Islet of Langerhans (tissue), 1 donor: ENCODE results near the gene SLC26A1.

Source experiments
- FAIRE-seq: peaks from one replicate; lab custom pipeline; 2011; peaks lifted over from hg19 to GRCh38; lab: Jason Lieb, UNC

Gene SLC26A1

GRCh38 chr4:993111-994029 lies at the start of gene SLC26A1:
Gene SLC26A1 (minus strand): TSS chr4:993404. CDS start chr4:991703, 1,701 bp downstream.
- no peak for FAIRE-seq

- FAIRE-seq, result no peak
These were observed 49.3 kb upstream of the SLC26A1 start for GRCh38 chr4:1042352-1043055.

DNA sequence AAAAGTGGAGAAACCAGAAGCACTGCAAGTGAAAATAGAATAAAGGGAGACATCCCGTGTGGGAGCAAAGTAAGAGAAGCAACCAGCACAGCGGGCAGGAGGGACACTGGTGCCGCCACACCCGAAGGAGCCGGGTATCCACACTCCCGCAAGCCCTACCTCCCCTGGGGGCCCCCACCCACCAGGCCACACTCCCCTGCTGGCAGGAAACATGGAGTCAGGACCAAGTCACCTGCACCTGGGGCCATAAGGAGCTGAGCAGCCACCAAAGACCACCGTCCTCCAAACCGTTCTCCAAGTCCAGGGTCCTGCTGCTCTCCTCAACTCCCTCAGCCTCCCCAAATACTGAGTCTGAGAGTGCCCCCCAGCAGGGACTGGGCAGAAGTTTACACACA lies 48.7 kb upstream of the SLC26A1 start:
- FAIRE-seq, result no peak

GRCh38 chr4:1041147-1041935 lies 48.1 kb upstream of the SLC26A1 start:
- no peak for FAIRE-seq

DNA sequence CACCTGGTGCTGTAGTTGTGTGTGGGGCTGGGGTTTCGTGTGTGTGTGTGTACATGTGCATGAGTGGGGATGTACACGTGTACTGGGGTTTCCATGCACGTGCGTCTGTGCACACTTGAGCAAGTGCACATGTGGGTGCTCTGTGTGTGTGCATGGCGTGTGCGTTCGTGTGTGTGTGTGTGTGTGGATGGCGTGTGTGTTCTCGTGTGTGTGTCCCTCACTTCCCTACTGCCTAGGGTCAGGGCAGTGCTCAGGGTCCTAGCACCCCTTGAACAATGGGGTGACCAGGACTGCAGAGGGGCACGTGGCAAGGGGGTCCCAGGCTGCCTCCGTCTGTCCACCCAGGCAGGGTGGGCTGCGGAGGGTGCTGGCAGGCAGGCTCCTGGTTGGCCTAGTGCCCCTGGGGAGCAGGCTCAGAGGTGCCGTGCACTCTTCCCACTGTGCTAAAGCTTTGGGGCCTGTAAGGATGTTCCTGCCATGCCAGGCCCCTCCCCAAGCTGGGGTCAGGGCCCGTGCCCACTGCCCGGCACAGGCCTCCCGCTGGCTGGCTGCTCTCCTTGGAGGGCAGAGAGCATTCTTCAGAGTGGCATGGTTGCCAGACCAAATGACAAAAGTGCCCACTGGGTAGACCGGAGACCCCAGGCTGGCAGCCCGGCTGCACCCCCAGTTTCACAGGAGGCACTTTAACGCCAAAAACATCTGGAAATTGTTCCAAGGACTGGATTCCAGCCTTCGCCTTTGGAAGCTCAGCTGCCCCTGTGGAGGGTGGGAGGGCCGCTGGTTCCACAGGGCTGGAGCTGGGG lies 47.3 kb upstream of the SLC26A1 start:
- no peak for FAIRE-seq

GRCh38 chr4:1039493-1040343 lies 46.5 kb upstream of the SLC26A1 start:
- FAIRE-seq, result no peak

DNA sequence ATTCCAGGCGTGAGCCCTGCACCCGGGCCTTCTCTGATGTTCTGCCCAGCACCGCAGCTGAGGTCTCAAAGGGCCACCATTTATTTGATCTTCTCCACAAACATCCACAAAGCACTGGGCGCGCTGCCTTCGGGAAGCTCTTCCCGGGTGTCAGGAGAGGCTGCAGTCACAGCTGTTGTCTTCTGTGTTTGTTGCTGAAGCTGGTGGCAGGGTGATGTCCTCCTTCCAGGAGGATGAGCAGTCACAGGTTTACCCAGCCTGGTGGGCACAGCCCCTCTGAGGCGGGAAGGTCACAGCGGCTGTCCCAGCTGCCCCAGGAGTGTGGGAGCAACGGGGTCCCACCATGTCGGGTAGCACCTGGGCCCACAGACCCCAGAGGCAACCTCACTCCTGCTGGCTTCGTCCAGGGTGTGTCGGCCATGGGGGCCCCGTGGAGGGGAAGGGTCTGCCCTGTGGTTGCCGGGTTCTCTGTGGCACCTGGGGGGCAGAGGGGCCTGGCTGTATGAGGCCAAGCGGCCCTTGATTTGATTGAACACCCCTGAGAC lies 45.8 kb upstream of the SLC26A1 start:
- FAIRE-seq, result no peak

DNA sequence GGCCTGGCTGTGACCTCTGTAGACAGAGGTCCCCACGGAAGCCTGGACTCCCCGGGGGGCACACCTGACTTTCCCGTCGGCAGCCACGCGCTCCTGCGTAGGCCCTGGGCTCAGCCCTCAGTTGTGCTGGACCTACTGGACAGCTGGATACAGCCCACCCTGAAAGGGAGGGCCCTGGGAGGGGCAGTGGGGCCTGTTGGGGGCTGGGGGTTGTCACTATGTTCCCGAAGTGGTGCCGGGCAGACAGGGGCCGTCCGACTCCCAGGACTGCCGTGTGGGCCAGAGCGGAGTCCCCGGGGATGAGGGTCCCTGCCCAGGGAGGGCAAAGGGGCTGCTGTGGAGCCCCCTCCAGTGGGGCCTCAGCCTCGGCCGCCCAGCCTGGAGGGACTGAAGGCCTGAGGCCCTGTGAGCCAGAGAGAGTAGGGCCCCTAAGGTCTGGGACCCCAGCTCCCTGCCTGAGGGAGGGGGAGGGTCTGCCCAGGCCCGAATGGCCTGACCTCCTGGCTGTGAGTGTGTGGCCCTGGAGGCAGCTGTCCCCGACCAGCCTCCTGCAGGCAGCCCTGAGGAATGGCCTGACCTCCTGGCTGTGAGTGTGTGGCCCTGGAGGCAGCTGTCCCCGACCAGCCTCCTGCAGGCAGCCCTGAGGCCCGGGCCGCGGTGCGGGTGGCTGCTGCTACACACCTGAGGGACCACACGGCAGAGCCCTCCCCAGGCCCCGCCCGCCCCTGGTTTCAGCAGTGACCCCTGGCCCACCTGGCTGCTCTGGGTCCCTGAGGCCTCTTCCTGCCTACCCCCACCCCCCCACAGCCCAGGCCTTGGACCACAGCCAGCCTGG lies 44.0 kb upstream of the SLC26A1 start:
- no peak for FAIRE-seq

DNA sequence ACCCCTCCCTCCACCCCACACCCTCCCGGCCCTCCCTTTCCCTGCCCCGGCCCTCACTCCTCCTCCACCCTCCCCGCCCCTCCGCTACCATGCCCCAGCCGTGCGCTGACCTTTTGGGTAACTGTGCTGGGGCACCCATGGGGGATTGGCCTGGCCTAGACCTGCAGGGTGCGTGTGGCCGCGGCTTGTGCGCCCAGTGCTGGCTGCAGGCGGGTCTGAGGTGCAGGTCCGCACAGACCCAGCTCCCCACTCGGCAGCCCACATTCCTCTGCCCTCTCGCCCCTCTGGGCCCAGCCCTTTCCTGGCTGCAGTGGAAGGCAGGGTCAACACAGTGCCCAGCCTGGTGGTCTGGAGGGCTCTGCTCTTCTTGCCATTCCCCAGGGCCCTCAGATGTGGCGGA lies 42.9 kb upstream of the SLC26A1 start:
- FAIRE-seq, result no peak

DNA sequence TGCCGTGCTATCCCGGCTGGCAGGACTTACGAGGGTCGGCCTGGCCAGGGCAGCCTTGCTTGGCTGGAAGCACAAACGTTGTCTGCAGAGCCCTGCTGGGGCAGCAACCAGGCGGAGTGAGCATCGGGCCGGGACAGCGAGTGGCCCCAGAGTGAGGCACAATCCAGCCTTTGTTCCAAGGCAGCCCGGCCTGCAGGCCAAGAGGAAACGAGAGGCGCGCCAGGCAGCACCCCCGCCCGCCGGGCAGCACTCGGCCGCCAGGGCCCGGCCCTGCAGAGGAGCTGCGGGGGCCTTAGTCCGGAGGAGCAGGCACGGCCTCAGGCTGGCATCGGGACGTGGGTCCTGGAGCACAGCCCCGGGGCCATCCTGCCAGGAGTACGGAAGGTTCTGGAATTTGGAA lies 42.3 kb upstream of the SLC26A1 start:
- FAIRE-seq, result no peak

DNA sequence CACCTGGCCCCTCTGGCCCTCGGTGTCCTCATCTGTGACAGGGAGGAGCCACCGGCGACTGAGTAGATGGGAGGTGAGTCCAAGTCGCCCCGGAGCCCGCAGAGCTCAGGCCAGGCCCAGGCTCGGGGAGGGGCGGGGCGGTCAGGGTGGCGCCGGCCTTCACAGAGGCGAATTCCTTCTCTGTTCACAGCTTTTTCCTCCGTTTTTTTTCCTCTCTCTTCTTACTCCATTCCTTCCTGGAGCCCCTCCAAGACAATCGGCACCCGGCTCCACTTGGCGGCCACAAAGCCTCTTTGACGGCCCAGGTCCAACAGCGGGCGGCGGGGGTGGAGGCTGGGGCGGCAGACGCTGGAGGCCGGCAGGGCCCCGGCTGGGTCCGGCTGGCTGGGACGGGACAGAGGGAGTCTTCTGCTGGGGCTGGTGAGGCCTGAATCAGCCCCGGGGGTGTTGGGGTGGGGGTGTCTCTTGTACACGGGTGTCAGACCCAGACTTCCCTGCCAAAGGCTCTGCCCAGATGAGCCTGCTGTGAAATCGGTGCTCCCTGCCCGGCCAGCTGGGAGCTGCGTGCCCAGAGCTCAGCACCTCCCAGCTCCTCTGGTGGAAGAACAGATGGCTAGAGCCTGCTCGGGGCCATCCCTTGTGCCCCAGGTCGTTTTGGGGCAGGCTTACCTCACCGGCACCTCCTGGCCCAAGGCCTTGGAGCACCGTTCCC lies 40.8 kb upstream of the SLC26A1 start:
- FAIRE-seq, result no peak

DNA sequence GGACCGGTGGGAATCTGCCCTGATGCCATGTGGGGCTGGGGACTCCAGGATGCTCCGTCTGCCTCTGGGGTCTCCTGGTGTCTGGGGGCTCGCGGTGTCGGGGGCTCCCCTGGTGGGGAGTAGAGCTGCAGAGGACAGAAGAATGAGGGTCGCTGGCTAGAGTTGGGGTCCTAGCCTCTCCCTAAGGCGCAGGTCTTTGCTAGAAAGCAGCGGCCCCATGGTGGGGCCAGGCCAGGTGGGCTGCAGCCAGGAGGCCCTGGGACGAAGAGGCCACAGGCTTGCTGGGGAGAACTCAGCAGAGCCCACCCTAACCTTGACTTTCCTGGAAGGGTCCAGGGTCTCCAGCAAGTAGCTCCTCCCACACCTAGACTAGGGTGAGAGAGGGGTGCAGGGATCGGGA lies 39.7 kb upstream of the SLC26A1 start:
- no peak for FAIRE-seq

GRCh38 chr4:1031956-1032795 lies 39.0 kb upstream of the SLC26A1 start:
- no peak for FAIRE-seq

DNA sequence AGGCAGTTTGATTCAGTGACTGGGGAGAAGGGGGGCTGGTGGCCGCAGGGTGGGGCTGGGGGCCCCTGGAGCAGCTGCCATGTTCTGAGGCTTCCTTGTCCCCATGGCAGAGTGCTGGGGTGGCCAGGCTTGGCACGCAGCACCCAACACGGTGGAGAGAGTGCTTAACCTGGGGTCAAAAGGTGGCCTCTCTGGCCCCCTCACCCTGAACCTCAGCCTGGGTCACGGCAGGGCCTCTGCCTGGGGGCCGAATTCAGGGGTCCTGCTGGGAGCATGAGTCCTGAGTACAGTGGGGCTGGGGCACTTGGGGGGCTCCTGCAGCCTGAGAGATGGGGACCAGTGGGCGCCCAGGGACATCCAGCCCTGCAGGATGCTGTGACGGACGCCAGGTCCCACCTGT lies 38.1 kb upstream of the SLC26A1 start:
- FAIRE-seq, result no peak

DNA sequence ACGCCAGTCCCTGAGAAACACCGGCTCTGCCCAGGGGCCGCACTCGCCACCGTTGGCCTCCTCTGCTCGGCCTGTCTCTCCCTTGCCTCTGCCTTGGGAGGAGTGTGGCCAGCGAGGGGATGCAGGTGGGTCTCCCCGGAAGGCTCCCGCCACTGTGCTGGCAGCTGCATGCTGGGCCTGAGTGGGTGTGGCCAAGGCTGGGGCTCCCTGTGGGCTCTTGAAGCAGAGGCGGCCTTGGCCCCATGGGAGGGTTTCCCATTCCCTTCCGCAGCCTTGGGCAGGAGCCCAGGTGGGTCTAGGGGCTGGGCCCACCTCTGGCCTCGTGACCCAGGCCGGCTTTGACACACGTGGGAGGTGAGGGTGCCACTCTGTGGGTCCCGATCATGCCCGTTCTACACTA lies 37.4 kb upstream of the SLC26A1 start:
- FAIRE-seq, result no peak

DNA sequence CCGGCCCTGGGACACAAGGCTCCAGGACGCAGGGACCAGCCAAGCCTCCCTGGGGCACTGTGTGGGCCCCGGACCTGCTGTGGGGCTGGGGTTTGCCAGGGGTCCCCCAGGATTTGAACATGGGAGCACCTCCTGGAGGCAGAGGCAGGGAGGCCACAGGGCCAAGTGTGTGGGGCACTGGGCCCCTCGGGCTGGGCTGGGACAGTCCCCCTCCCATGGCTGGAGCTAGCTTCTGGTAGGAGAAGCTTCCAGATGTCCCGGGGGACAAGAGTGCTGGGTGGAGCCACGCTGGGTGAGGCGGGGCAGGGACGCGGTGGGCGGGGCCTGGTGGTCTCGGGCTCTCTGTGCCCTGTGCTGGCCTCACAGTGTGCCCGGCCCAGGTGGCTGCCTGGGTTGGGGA lies 36.8 kb upstream of the SLC26A1 start:
- no peak for FAIRE-seq

DNA sequence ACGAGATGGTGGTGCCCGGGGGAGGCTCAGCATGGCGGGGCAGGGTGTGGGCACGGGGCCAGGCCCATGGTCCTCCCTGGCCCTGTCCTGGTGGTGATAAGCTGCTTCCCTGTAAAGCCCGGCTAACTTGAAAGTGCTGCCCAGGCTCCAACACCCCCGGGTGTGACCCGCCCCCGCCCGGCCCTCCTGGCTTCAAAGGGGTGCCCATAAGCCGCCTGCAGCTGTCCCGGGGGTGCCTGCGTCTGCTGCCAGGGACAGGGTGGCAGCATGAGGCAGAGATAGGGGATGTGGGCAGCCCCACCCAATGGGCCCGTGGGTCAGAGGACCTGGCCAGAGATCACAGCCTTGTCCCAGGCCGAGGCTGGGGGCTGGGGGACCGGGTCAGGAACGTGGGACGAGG lies 36.3 kb upstream of the SLC26A1 start:
- FAIRE-seq, result no peak

DNA sequence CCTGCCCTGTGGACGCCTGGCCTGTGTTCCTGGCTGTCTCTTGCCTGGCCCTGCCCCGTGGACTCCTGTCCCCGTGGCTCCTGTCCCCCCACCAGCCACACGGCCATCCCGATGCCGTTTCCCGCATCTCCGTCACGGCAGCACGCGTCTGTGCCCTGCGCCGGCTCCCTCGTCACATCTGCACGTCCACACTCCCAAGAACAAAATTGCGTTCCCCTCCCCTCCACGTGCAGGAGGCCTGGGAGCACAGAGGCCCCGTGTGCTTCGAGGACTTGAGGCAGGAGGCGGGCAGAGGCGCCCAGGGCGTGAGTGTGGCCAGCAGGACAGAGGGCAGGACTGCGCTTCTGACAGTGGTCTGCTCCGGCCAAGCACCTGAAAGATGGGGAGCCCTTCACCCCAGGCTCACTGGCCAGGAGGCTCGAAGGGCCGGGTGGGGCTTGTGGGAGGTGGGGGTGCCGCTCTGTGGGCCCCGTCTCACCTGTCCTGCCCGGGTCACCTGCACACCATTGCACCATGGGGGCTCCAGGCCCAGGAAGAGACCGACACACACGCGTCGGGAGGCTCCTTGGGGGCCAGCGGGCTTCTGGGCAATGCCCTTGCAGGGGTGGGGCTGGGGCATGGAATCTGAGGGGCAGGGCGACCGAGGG lies 35.5 kb upstream of the SLC26A1 start:
- FAIRE-seq, result no peak
